Measurements from ENCODE around the gene GRID2IP.

Gene GRID2IP

GRCh38 chr7:6562106-6562505 is 10.8 kb upstream of the GRID2IP start:
- no peak for DNase-seq (ENCODE audit: low spot score)

- DNase-seq (ENCODE audit: low spot score): no peak
These were observed 8.6 kb upstream of the GRID2IP start for GRCh38 chr7:6559896-6560295.

DNA sequence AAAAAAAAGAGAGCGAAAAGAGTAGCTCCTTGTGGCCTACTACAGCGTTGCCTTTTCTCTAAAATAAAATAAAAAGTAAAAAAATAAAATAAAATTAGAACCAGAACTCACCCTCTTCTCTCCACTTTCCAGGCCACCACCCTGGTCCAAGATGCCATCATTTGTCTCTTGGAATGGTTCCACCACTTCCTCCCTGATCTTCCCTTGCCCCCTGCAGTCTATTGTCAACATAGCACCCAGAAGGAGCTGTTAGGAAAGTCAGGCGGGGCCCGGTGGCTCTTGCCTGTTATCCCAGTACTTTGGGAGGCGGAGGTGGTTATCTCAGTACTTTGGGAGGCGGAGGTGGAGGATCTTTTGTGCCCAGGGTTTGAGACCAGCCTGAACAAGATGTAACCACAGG is 7.6 kb upstream of the GRID2IP start:
- DNase-seq (ENCODE audit: low spot score): peak; percentile 78

GRCh38 chr7:6556196-6556595 is 4.9 kb upstream of the GRID2IP start:
- no peak for DNase-seq (ENCODE audit: low spot score)

DNA sequence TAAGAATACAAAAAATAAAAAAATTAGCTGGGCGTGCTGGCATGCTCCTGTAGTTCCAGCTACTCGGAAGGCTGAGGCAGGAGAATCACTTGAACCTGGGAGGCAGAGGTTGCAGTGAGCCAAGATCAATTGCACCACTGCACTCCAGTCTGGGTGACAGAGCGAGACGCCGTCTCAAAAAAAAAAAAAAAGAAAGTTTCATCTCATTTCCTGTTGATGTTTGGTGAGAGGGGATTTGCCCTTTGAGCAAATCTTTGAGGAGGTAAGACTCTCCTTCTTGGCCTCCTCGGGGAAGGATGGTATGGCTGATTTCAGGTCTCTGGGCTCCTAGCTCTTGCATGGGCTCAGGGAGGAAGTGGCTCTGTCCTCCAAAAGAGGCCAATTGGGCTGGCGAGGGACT is 3.6 kb upstream of the GRID2IP start:
- DNase-seq (ENCODE audit: low spot score): no peak

DNA sequence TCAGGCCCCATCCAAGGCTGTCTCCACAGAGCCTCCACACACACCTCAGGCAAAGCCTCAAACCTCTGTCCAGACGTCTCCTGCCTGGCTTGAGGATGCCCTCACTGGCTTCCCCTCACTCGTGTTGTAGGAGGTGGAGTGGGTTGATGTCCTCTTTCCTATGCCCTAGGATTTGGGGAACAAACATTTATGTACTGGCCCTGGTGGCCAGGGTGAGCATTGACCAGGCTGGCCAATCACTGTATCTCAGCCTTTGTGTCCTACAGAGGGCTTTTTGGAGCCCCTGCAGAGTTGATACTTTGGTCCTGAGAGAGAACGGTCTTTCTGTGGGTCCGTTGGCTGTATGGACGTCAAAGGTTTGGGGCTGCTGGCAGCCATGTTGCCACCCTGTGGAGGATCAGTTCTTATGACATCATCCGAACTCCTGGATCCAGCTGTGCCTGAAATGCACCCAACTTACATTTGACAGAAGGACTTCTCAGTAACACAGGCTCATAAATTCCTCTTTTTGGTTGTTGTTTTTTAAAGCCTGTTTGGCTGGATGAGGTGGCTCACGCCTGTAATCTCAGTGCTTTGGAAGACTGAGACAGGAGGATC is 2.3 kb upstream of the GRID2IP start:
- DNase-seq (ENCODE audit: low spot score): no peak

GRCh38 chr7:6547400-6547799 is 3.9 kb downstream of the GRID2IP start:
- DNase-seq (ENCODE audit: low spot score): no peak

- DNase-seq (ENCODE audit: low spot score): no peak
These were observed 4.6 kb downstream of the GRID2IP start for GRCh38 chr7:6546498-6547251.

DNA sequence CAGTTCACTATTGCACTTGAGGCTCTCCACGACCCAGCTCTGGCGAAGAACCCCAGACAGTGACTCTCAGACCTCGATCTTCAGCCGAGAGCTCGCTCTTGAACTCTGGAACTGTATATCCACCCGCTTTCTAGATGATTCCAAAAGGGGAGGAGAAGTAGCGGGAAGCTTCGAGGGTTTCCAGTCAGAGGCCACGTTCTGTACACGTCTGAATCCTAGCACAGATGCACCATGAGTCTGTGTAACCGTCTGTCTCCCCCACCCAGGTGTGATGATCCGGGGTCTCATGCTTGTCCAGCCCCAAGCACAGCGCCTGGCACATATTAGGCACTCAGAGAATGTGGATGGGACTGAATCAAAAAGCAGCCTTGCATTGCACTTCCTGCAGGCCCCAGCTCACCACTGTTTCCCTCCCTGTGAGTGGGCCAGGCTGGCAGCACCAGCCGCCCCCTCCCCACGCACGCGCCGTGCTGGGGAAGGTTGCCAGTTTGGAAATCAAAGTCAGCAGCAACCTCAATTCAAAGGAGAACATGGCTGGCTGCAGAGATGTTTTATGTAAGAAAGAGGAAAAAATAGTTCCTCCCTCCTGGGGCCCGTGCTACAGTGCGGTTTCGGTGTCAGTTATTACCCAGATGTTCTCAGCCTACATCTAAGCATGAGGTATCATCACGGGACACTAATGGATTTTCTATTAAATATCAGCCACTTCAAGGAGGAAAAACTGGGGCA is 5.7 kb downstream of the GRID2IP start:
- DNase-seq (ENCODE audit: low spot score): no peak

- DNase-seq (ENCODE audit: low spot score): no peak
These were observed 8.9 kb downstream of the GRID2IP start for GRCh38 chr7:6542368-6542767.

GRCh38 chr7:6536262-6537260 is 14.7 kb downstream of the GRID2IP start:
- DNase-seq (ENCODE audit: low spot score): no peak

DNA sequence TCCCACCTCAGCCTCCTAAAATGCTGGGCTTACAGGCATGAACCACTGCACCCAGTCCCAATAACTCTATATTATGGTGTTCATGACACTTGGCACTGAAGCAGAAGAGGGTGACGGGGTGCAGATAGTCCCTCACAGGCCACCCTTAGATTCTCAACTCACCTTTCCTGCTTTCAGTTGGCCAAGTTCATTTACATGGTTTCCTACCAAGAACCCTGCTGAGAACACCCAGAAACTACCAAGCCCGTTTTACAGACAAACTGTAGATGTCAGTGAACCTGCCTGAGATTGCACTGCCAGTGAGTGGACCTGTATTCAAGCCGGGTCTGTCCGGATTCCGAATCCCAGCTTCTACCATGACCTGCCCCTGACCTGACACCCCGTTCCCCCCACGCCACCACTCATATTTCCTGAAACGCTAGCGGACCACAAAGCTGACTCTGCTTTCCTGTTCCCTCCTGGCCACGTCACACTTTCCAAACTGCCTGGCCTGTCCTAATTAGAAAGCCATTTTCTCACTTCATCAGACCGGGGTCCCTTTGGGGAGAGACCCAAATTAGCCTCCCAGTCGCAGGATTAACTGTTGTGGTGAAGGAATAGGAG is 17.3 kb downstream of the GRID2IP start:
- DNase-seq (ENCODE audit: low spot score): no peak

GRCh38 chr7:6532516-6532915 is 18.7 kb downstream of the GRID2IP start:
- DNase-seq (ENCODE audit: low spot score): no peak

- DNase-seq (ENCODE audit: low spot score): no peak
These were observed 19.6 kb downstream of the GRID2IP start for GRCh38 chr7:6531492-6532279.

DNA sequence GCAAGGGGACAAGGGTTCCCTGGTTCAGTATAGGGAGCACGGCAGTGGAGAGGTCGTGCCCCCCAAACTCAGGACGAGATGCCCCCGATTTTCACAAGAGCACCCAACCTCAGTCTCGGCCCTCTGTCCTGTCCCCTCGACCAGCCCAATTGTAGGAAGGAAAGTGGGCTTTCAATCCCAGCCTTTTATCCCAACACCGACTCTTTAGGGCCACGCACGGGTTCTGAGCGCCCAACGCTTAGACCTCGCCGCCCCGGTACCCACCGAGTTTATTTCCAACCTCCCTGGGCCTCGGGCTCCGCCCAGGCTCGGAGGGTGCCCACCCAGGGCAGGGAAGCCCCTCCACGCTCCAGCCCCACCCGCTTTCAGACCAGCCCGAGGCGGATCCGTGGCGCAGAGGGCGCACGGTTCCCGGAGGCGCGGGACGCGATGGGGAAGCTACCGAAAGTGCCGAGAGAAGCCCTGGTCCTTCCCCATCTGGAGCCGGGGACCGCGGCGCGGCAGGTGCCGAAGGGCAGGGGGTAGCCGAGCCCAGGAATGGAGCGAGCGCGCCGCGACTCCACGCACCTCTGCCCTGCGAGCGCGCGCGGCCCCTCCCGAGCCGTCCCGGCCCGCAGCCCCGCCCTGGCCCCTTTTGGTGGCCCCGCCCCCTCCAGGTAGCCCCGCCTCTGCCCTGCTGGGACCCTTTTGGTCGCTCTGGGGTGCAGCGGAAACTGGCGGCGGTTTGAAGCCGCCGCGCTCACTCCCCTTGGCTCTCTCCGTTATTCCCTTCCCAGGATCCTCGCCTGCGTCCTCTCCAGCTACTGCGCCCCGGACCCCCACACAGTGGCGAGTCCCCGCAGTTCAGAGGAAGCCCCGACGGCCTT is 20.4 kb downstream of the GRID2IP start:
- DNase-seq (ENCODE audit: low spot score): peak; percentile 73

- DNase-seq (ENCODE audit: low spot score): no peak
These were observed 21.6 kb downstream of the GRID2IP start for GRCh38 chr7:6529643-6530042.

DNA sequence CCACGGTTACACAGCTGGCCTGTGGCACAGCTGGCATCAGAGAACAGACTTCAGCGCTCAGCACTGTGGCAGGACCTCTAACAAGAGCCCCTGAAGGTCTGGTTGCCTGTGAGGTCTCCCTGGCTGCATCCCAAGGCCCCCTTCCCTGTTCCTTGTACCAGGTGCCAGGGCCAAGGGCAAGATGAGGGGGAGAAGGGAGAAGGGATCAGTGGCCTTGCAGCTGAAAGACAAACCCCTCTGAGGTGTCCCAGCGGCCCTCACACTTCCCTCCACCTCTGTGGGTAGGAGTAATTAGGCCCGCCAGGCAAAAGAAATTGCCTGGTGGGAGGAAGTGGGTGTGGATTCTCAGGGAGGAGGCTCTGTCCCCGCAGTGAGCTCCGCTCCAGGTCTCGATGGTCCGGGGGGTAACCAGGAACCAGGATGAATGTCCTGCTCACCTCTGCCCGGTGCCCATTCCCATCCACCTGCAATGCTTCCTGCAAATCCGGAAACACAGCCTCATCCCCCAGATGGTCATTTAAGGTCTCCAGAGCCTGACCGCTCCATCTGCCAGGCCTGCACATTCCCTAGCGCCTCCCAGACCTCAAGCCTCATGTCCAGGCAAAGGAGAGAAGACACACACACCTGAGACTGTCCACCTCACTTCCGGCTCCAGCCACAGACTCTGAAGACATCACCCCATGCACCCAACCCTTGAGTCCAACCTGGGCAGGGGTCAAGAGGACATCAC is 22.7 kb downstream of the GRID2IP start:
- no peak for DNase-seq (ENCODE audit: low spot score)

- DNase-seq (ENCODE audit: low spot score): no peak
These were observed 24.3 kb downstream of the GRID2IP start for GRCh38 chr7:6526997-6527378.

All from D341Med (cell line).